GM23338 (cell line): ENCODE measurements around the gene FSTL3. TPM values are rescaled to one million over a fixed set of nuclear protein-coding genes. Genes with fewer than 3 reads are reported as not detected.

Experiments
- ATAC-seq: fragments of 200-7000 bp; cut with Tn5 transposase; 3 replicates; pipeline ENCODE4 v1.9.1; 2020
- DNase-seq: peaks from one replicate; pipeline ENCODE4 v3.0.0-alpha.2; 2015; ENCODE audit warnings: low spot score
- H2AFZ ChIP-seq: fragments of 200-600 bp; sonication (generic); 2 replicates; pipeline ENCODE4 v1.8.0; 2016; ENCODE audit warnings: antibody characterized with exemption, mild to moderate bottlenecking, moderate library complexity
- H3F3A ChIP-seq: fragments of 200-600 bp; sonication (generic); replicated peaks from 2 replicates; pipeline ENCODE4 v1.8.0; 2017; ENCODE audit warnings: antibody characterized with exemption, mixed run types, low read depth
- H3K27ac ChIP-seq: fragments of 200-600 bp; sonication (generic); 2 replicates; pipeline ENCODE4 v1.6.1; 2016; ENCODE audit warnings: low read depth
- H3K27me3 ChIP-seq: fragments of 200-600 bp; sonication (generic); 2 replicates; pipeline ENCODE4 v1.8.0; 2016; ENCODE audit warnings: mild to moderate bottlenecking, mixed run types, moderate library complexity; ENCODE audit not compliant: insufficient read depth
- H3K36me3 ChIP-seq: fragments of 200-600 bp; sonication (generic); 2 replicates; pipeline ENCODE4 v1.8.0; 2016; ENCODE audit warnings: mild to moderate bottlenecking; ENCODE audit not compliant: insufficient read depth
- H3K4me1 ChIP-seq: fragments of 200-600 bp; sonication (generic); 2 replicates; pipeline ENCODE4 v1.8.0; 2016; ENCODE audit warnings: mild to moderate bottlenecking, moderate library complexity; ENCODE audit not compliant: insufficient read depth
- H3K4me2 ChIP-seq: fragments of 200-600 bp; sonication (generic); 2 replicates; pipeline ENCODE4 v1.7.1; 2017; ENCODE audit warnings: mixed run types
- H3K4me3 ChIP-seq: fragments of 200-600 bp; sonication (generic); 2 replicates; pipeline ENCODE4 v1.6.1; 2016; ENCODE audit warnings: mixed run types
- H3K79me2 ChIP-seq: fragments of 200-600 bp; sonication (generic); replicated peaks from 2 replicates; pipeline ENCODE4 v1.8.0; 2017; ENCODE audit warnings: mild to moderate bottlenecking; ENCODE audit not compliant: insufficient read depth
- H3K9me2 ChIP-seq: fragments of 200-600 bp; sonication (generic); 2 replicates; pipeline ENCODE4 v1.8.0; 2017; ENCODE audit not compliant: insufficient read depth
- H4K20me1 ChIP-seq: fragments of 200-600 bp; sonication (generic); replicated peaks from 2 replicates; pipeline ENCODE4 v1.8.0; 2017; ENCODE audit warnings: mild to moderate bottlenecking; ENCODE audit not compliant: insufficient read depth
- H3K27ac Mint-ChIP-seq: 2 replicates; pipeline ENCODE4 v1.8.0; 2020; ENCODE audit warnings: inconsistent platforms, mild to moderate bottlenecking, moderate library complexity, mixed read lengths
- H3K27me3 Mint-ChIP-seq: 3 replicates; pipeline ENCODE4 v1.8.0; 2022; ENCODE audit warnings: low read depth, mild to moderate bottlenecking, moderate library complexity, mixed read lengths, inconsistent platforms; ENCODE audit not compliant: insufficient read depth, poor library complexity
- H3K36me3 Mint-ChIP-seq: 3 replicates; pipeline ENCODE4 v1.8.0; 2021; ENCODE audit warnings: low read depth, mild to moderate bottlenecking, inconsistent platforms, moderate library complexity, mixed read lengths
- H3K4me1 Mint-ChIP-seq: 3 replicates; pipeline ENCODE4 v1.8.0; 2020; ENCODE audit warnings: mild to moderate bottlenecking, inconsistent platforms, mixed read lengths
- H3K4me3 Mint-ChIP-seq: 3 replicates; pipeline ENCODE4 v1.8.0; 2021; ENCODE audit warnings: moderate library complexity, mild to moderate bottlenecking, inconsistent platforms, mixed read lengths
- H3K9me3 Mint-ChIP-seq: 3 replicates; pipeline ENCODE4 v1.8.0; 2020; ENCODE audit warnings: moderate library complexity, mild to moderate bottlenecking, inconsistent platforms, mixed read lengths
- CREB1 ChIP-seq: fragments of 250-450 bp; sonication (Bioruptor Pico); IDR thresholded peaks from 2 replicates; pipeline ENCODE4 v1.5.0; 2020; ENCODE audit warnings: low read depth, mild to moderate bottlenecking, moderate library complexity
- EZH2 ChIP-seq: fragments of 200-600 bp; sonication (generic); IDR thresholded peaks from one replicate; pipeline ENCODE4 v1.8.0; 2017; ENCODE audit warnings: antibody characterized with exemption, mild to moderate bottlenecking, low read depth; ENCODE audit not compliant: unreplicated experiment
- EZH2phosphoT487 ChIP-seq: fragments of 200-600 bp; sonication (generic); IDR thresholded peaks from one replicate; pipeline ENCODE4 v1.8.1; 2018; ENCODE audit warnings: antibody characterized with exemption; ENCODE audit not compliant: unreplicated experiment
- JUNB ChIP-seq: IDR thresholded peaks from one replicate; pipeline ENCODE4 v1.6.1; 2016; ENCODE audit warnings: antibody characterized with exemption; ENCODE audit not compliant: unreplicated experiment
- NANOG ChIP-seq: IDR thresholded peaks from 2 replicates; pipeline ENCODE4 v1.6.1; 2016; ENCODE audit warnings: antibody characterized with exemption, borderline replicate concordance
- POLR2AphosphoS5 ChIP-seq: IDR thresholded peaks from 2 replicates; pipeline ENCODE4 v1.6.1; 2016; ENCODE audit warnings: antibody characterized with exemption, low read depth
- STAT1 ChIP-seq: IDR thresholded peaks from one replicate; pipeline ENCODE4 v1.6.1; 2016; ENCODE audit warnings: antibody characterized with exemption; ENCODE audit not compliant: unreplicated experiment
- ZNF114 ChIP-seq: fragments of 250-450 bp; sonication (Bioruptor Pico); IDR thresholded peaks from 2 replicates; pipeline ENCODE4 v1.5.0; 2020; ENCODE audit warnings: mild to moderate bottlenecking, moderate library complexity
- ZNF331 ChIP-seq: fragments of 250-450 bp; sonication (Bioruptor Pico); IDR thresholded peaks from 2 replicates; pipeline ENCODE4 v1.5.0; 2020; ENCODE audit warnings: low read depth, mild to moderate bottlenecking, moderate library complexity
- polyA plus RNA-seq: library from polyadenylated mRNA; unstranded; fragments of >200 nt; fragmentation: Nextera tagmentation; extraction: Ambion mirVana; gene quantifications from 2 replicates; pipeline ENCODE4 v1.2.1, GENCODE V29; 2016
- total RNA-seq: library from RNA; depleted of rRNA; stranded (reverse); fragments of >200 nt; shearing (Covaris generic); gene quantifications from 2 replicates; pipeline ENCODE4 v1.2.3, GENCODE V29; 2014
- TF ChIP-seq, protein P1 (sequence below), 2 experiments: fragments of 200-600 bp in 1 of 2; sonication (generic) in 1 of 2; conservative IDR thresholded peaks; 2 replicates each; pipeline versions ENCODE4 v1.5.1 to v1.6.1; 2016 to 2017; ENCODE audit warnings: antibody characterized with exemption in 2 of 2, low read depth in 2 of 2, mild to moderate bottlenecking in 2 of 2, moderate library complexity in 1 of 2
- TF ChIP-seq, protein P2 (sequence below): IDR thresholded peaks from 2 replicates; pipeline ENCODE4 v1.6.1; 2016; ENCODE audit warnings: antibody characterized with exemption
- TF ChIP-seq, protein P3 (sequence below): fragments of 250-450 bp; sonication (Bioruptor Pico); IDR thresholded peaks from 2 replicates; pipeline ENCODE4 v1.5.0; 2020; ENCODE audit warnings: mild to moderate bottlenecking, moderate library complexity
- TF ChIP-seq, protein P4 (sequence below): IDR thresholded peaks from one replicate; pipeline ENCODE4 v1.6.1; 2018; ENCODE audit warnings: antibody characterized with exemption; ENCODE audit not compliant: unreplicated experiment

The FSTL3 gene
- total and polyA plus RNA-seq, 2 experiments from 2014 or later = 3.1 to 10.1 TPM

DNA sequence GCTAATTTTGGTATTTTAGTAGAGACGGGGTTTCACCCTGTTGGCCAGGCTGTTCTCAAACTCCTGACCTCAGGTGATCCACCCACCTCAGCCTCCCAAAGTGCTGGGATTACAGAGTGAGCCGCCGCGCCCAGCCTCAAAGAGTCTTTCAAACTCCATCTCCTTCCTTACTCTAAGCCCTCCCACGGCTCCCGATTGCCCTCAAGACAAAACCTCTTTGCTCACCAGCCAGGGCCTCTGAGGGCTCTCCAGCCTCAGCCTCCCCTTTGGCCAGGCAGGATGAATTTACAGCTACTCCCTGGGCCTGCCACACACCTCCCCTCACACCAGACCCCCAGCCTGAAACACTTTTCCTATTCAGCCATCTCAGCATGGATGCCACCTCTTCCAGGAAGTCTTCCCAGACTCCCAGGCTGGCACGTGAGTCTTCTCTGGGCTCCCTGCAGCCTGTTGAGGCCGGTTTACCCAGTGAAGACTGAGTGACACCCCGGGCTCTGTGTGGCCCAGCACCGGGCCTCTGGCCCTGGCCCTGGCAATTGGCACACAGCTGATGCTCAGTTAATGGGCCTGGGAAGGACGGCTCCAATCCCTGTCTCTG is 11.5 kb downstream of the FSTL3 start:
- H3K4me3 ChIP-seq = no peak overlapping the region
- H3K4me3 Mint-ChIP-seq = no peak overlapping the region
- no peaks in the 10 kb centered on the region for H3K9me2 ChIP-seq
- no peak for ATAC-seq
- no peaks in the 10 kb centered on the region for H3F3A ChIP-seq
- H3K27ac ChIP-seq = no peak overlapping the region
- H3K4me1 ChIP-seq = no peaks in the 10 kb centered on the region
- no peaks in the 10 kb centered on the region for H3K27me3 ChIP-seq
- no peaks in the 10 kb centered on the region for H3K36me3 ChIP-seq
- no peaks in the 10 kb centered on the region for H3K79me2 ChIP-seq
- H3K36me3 Mint-ChIP-seq = no peaks in the 10 kb centered on the region
- H3K4me1 Mint-ChIP-seq = no peaks in the 10 kb centered on the region
- no peak overlapping the region for H3K4me2 ChIP-seq
- no peak overlapping the region for H2AFZ ChIP-seq
- no peak overlapping the region for H3K27ac Mint-ChIP-seq
- no peaks in the 10 kb centered on the region for H4K20me1 ChIP-seq
- TF ChIP-seq ZNF114 (no peak), EZH2phosphoT487 (no peak), NANOG (no peak), CREB1 (CRISPR knock-in tag) (no peak), EZH2 (no peak), STAT1 (no peak), POLR2AphosphoS5 (no peak), ZNF331 (CRISPR knock-in tag) (no peak), JUNB (no peak)
- TF ChIP-seq, protein P1, sequence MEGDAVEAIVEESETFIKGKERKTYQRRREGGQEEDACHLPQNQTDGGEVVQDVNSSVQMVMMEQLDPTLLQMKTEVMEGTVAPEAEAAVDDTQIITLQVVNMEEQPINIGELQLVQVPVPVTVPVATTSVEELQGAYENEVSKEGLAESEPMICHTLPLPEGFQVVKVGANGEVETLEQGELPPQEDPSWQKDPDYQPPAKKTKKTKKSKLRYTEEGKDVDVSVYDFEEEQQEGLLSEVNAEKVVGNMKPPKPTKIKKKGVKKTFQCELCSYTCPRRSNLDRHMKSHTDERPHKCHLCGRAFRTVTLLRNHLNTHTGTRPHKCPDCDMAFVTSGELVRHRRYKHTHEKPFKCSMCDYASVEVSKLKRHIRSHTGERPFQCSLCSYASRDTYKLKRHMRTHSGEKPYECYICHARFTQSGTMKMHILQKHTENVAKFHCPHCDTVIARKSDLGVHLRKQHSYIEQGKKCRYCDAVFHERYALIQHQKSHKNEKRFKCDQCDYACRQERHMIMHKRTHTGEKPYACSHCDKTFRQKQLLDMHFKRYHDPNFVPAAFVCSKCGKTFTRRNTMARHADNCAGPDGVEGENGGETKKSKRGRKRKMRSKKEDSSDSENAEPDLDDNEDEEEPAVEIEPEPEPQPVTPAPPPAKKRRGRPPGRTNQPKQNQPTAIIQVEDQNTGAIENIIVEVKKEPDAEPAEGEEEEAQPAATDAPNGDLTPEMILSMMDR (conservative IDR thresholded peaks at IDR 0.05; ENCODE audit: low read depth in 2 of 2) = no peak
- TF ChIP-seq, protein P2, sequence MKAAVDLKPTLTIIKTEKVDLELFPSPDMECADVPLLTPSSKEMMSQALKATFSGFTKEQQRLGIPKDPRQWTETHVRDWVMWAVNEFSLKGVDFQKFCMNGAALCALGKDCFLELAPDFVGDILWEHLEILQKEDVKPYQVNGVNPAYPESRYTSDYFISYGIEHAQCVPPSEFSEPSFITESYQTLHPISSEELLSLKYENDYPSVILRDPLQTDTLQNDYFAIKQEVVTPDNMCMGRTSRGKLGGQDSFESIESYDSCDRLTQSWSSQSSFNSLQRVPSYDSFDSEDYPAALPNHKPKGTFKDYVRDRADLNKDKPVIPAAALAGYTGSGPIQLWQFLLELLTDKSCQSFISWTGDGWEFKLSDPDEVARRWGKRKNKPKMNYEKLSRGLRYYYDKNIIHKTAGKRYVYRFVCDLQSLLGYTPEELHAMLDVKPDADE = no peak
- TF ChIP-seq, protein P3, sequence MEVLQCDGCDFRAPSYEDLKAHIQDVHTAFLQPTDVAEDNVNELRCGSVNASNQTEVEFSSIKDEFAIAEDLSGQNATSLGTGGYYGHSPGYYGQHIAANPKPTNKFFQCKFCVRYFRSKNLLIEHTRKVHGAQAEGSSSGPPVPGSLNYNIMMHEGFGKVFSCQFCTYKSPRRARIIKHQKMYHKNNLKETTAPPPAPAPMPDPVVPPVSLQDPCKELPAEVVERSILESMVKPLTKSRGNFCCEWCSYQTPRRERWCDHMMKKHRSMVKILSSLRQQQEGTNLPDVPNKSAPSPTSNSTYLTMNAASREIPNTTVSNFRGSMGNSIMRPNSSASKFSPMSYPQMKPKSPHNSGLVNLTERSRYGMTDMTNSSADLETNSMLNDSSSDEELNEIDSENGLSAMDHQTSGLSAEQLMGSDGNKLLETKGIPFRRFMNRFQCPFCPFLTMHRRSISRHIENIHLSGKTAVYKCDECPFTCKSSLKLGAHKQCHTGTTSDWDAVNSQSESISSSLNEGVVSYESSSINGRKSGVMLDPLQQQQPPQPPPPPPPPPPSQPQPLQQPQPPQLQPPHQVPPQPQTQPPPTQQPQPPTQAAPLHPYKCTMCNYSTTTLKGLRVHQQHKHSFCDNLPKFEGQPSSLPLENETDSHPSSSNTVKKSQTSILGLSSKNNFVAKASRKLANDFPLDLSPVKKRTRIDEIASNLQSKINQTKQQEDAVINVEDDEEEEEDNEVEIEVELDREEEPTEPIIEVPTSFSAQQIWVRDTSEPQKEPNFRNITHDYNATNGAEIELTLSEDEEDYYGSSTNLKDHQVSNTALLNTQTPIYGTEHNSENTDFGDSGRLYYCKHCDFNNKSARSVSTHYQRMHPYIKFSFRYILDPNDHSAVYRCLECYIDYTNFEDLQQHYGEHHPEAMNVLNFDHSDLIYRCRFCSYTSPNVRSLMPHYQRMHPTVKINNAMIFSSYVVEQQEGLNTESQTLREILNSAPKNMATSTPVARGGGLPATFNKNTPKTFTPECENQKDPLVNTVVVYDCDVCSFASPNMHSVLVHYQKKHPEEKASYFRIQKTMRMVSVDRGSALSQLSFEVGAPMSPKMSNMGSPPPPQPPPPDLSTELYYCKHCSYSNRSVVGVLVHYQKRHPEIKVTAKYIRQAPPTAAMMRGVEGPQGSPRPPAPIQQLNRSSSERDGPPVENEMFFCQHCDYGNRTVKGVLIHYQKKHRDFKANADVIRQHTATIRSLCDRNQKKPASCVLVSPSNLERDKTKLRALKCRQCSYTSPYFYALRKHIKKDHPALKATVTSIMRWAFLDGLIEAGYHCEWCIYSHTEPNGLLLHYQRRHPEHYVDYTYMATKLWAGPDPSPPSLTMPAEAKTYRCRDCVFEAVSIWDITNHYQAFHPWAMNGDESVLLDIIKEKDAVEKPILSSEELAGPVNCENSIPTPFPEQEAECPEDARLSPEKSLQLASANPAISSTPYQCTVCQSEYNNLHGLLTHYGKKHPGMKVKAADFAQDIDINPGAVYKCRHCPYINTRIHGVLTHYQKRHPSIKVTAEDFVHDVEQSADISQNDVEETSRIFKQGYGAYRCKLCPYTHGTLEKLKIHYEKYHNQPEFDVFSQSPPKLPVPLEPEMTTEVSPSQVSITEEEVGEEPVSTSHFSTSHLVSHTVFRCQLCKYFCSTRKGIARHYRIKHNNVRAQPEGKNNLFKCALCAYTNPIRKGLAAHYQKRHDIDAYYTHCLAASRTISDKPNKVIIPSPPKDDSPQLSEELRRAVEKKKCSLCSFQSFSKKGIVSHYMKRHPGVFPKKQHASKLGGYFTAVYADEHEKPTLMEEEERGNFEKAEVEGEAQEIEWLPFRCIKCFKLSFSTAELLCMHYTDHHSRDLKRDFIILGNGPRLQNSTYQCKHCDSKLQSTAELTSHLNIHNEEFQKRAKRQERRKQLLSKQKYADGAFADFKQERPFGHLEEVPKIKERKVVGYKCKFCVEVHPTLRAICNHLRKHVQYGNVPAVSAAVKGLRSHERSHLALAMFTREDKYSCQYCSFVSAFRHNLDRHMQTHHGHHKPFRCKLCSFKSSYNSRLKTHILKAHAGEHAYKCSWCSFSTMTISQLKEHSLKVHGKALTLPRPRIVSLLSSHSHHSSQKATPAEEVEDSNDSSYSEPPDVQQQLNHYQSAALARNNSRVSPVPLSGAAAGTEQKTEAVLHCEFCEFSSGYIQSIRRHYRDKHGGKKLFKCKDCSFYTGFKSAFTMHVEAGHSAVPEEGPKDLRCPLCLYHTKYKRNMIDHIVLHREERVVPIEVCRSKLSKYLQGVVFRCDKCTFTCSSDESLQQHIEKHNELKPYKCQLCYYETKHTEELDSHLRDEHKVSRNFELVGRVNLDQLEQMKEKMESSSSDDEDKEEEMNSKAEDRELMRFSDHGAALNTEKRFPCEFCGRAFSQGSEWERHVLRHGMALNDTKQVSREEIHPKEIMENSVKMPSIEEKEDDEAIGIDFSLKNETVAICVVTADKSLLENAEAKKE (CRISPR knock-in tag) = no peak
- TF ChIP-seq, protein P4, sequence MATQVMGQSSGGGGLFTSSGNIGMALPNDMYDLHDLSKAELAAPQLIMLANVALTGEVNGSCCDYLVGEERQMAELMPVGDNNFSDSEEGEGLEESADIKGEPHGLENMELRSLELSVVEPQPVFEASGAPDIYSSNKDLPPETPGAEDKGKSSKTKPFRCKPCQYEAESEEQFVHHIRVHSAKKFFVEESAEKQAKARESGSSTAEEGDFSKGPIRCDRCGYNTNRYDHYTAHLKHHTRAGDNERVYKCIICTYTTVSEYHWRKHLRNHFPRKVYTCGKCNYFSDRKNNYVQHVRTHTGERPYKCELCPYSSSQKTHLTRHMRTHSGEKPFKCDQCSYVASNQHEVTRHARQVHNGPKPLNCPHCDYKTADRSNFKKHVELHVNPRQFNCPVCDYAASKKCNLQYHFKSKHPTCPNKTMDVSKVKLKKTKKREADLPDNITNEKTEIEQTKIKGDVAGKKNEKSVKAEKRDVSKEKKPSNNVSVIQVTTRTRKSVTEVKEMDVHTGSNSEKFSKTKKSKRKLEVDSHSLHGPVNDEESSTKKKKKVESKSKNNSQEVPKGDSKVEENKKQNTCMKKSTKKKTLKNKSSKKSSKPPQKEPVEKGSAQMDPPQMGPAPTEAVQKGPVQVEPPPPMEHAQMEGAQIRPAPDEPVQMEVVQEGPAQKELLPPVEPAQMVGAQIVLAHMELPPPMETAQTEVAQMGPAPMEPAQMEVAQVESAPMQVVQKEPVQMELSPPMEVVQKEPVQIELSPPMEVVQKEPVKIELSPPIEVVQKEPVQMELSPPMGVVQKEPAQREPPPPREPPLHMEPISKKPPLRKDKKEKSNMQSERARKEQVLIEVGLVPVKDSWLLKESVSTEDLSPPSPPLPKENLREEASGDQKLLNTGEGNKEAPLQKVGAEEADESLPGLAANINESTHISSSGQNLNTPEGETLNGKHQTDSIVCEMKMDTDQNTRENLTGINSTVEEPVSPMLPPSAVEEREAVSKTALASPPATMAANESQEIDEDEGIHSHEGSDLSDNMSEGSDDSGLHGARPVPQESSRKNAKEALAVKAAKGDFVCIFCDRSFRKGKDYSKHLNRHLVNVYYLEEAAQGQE = no peak
- H3K9me3 Mint-ChIP-seq = no peaks in the 10 kb centered on the region
- DNase-seq = no peak
- peaks cover 12% of the 10 kb centered on the region for H3K27me3 Mint-ChIP-seq
